ENCODE data around the gene E2F4.

The E2F4 gene

GRCh38 chr16:67186550-67186950 lies 5.4 kb upstream of the E2F4 start:
- no peak overlapping the region for H3K4me3 ChIP-seq (ENCODE audit: low read length)
- peaks cover 4% of the 10 kb centered on the region; the same call in 1 of the 2 replicates for H3K4me1 ChIP-seq (ENCODE audit: insufficient read depth, low read length)

GRCh38 chr16:67187175-67187890 lies 4.6 kb upstream of the E2F4 start:
- Histone ChIP-seq H3K27me3 (ENCODE audit: insufficient read depth, low read length) (peaks cover 29% of the 10 kb centered on the region), H3K9me3 (ENCODE audit: insufficient read depth, low read depth, low read length) (no peaks in the 10 kb centered on the region), H3K4me1 (ENCODE audit: insufficient read depth, low read length) (peaks cover 4% of the 10 kb centered on the region; the same call in 1 of the 2 replicates), H3K9ac (ENCODE audit: low read depth, low read length) (no peak overlapping the region), H3K27ac (ENCODE audit: low read depth, low read length) (no peak overlapping the region), H3K4me3 (ENCODE audit: low read length) (no peak overlapping the region), H3K36me3 (ENCODE audit: insufficient read depth, low read length) (no peaks in the 10 kb centered on the region)
- 93% methylated on average over 26 of the region's 26 CpGs for WGBS

More at GRCh38 chr16:67186550-67186950, 5.4 kb upstream of the E2F4 start:
- H3K27me3 ChIP-seq (ENCODE audit: insufficient read depth, low read length): peaks cover 29% of the 10 kb centered on the region
- no peaks in the 10 kb centered on the region for H3K36me3 ChIP-seq (ENCODE audit: insufficient read depth, low read length)
- no peaks in the 10 kb centered on the region for H3K9me3 ChIP-seq (ENCODE audit: insufficient read depth, low read depth, low read length)
- WGBS: 60% methylated on average over 5 of the region's 5 CpGs
- no peak overlapping the region for H3K27ac ChIP-seq (ENCODE audit: low read depth, low read length)
- no peak overlapping the region for H3K9ac ChIP-seq (ENCODE audit: low read depth, low read length)

- peaks cover 29% of the 10 kb centered on the region for H3K27me3 ChIP-seq (ENCODE audit: insufficient read depth, low read length)
- no peak overlapping the region for H3K27ac ChIP-seq (ENCODE audit: low read depth, low read length)
- no peak overlapping the region for H3K4me3 ChIP-seq (ENCODE audit: low read length)
- H3K9ac ChIP-seq (ENCODE audit: low read depth, low read length): no peak overlapping the region
- WGBS: 91% methylated on average over 4 of the region's 4 CpGs
- H3K36me3 ChIP-seq (ENCODE audit: insufficient read depth, low read length): peaks cover 3% of the 10 kb centered on the region; the same call in 1 of the 2 replicates
- H3K4me1 ChIP-seq (ENCODE audit: insufficient read depth, low read length): peaks cover 9% of the 10 kb centered on the region; the same call in 1 of the 2 replicates
- no peaks in the 10 kb centered on the region for H3K9me3 ChIP-seq (ENCODE audit: insufficient read depth, low read depth, low read length)
Observed at GRCh38 chr16:67188323-67188722, 3.6 kb upstream of the E2F4 start.

GRCh38 chr16:67188798-67189197 lies 3.2 kb upstream of the E2F4 start:
- H3K36me3 ChIP-seq (ENCODE audit: insufficient read depth, low read length): peaks cover 7% of the 10 kb centered on the region
- H3K4me3 ChIP-seq (ENCODE audit: low read length): no peak overlapping the region
- no peak overlapping the region for H3K9ac ChIP-seq (ENCODE audit: low read depth, low read length)
- H3K4me1 ChIP-seq (ENCODE audit: insufficient read depth, low read length): peaks cover 11% of the 10 kb centered on the region; the same call in 1 of the 2 replicates
- no peaks in the 10 kb centered on the region for H3K9me3 ChIP-seq (ENCODE audit: insufficient read depth, low read depth, low read length)
- no peak overlapping the region for H3K27ac ChIP-seq (ENCODE audit: low read depth, low read length)
- peaks cover 29% of the 10 kb centered on the region for H3K27me3 ChIP-seq (ENCODE audit: insufficient read depth, low read length)
- WGBS: 91% methylated on average over 15 of the region's 15 CpGs

GRCh38 chr16:67190041-67190440 lies 1.9 kb upstream of the E2F4 start, which contains the start of gene EXOC3L1:
Gene EXOC3L1, minus strand, starts transcription at chr16:67190136. Its CDS starts 460 bp downstream, at chr16:67189676.
- H3K36me3 ChIP-seq (ENCODE audit: insufficient read depth, low read length): peaks cover 20% of the 10 kb centered on the region
- H3K27me3 ChIP-seq (ENCODE audit: insufficient read depth, low read length): peaks cover 18% of the 10 kb centered on the region
- no peak within 1 kb of the TSS for H3K9ac ChIP-seq (ENCODE audit: low read depth, low read length)
- no peak within 1 kb of the TSS for H3K4me3 ChIP-seq (ENCODE audit: low read length)
- no peaks in the 10 kb centered on the region for H3K9me3 ChIP-seq (ENCODE audit: insufficient read depth, low read depth, low read length)
- H3K4me1 ChIP-seq (ENCODE audit: insufficient read depth, low read length): peaks cover 11% of the 10 kb centered on the region; the same call in 1 of the 2 replicates
- no peak within 1 kb of the TSS for H3K27ac ChIP-seq (ENCODE audit: low read depth, low read length)
- WGBS: 60% methylated on average over 6 of the region's 6 CpGs

GRCh38 chr16:67190448-67191399 lies 1.2 kb upstream of the E2F4 start:
- Histone ChIP-seq H3K9me3 (ENCODE audit: insufficient read depth, low read depth, low read length) (no peaks in the 10 kb centered on the region), H3K9ac (ENCODE audit: low read depth, low read length) (no peak overlapping the region), H3K27me3 (ENCODE audit: insufficient read depth, low read length) (peaks cover 11% of the 10 kb centered on the region), H3K4me1 (ENCODE audit: insufficient read depth, low read length) (peaks cover 11% of the 10 kb centered on the region; the same call in 1 of the 2 replicates), H3K36me3 (ENCODE audit: insufficient read depth, low read length) (peaks cover 27% of the 10 kb centered on the region), H3K4me3 (ENCODE audit: low read length) (no peak overlapping the region), H3K27ac (ENCODE audit: low read depth, low read length) (no peak overlapping the region)
- 91% methylated on average over 13 of the region's 13 CpGs for WGBS

GRCh38 chr16:67191411-67191994 lies 452 bp upstream of the E2F4 start:
- Histone ChIP-seq H3K27me3 (ENCODE audit: insufficient read depth, low read length) (peaks cover 3% of the 10 kb centered on the region), H3K4me3 (ENCODE audit: low read length) (peak overlapping the region; percentile 99), H3K36me3 (ENCODE audit: insufficient read depth, low read length) (peaks cover 34% of the 10 kb centered on the region), H3K9me3 (ENCODE audit: insufficient read depth, low read depth, low read length) (no peaks in the 10 kb centered on the region), H3K4me1 (ENCODE audit: insufficient read depth, low read length) (peaks cover 11% of the 10 kb centered on the region; the same call in 1 of the 2 replicates), H3K27ac (ENCODE audit: low read depth, low read length) (no peak overlapping the region), H3K9ac (ENCODE audit: low read depth, low read length) (no peak overlapping the region)
- 40% methylated on average over 9 of the region's 9 CpGs for WGBS

- WGBS: 43% methylated on average over 17 of the region's 17 CpGs
- H3K36me3 ChIP-seq (ENCODE audit: insufficient read depth, low read length): peaks cover 48% of the 10 kb centered on the region
- peak overlapping the region; percentile 99 for H3K4me3 ChIP-seq (ENCODE audit: low read length)
- no peaks in the 10 kb centered on the region for H3K9me3 ChIP-seq (ENCODE audit: insufficient read depth, low read depth, low read length)
- no peak overlapping the region for H3K27ac ChIP-seq (ENCODE audit: low read depth, low read length)
- H3K27me3 ChIP-seq (ENCODE audit: insufficient read depth, low read length): no peaks in the 10 kb centered on the region
- H3K9ac ChIP-seq (ENCODE audit: low read depth, low read length): peak overlapping the region; percentile 91
- peaks cover 7% of the 10 kb centered on the region; the same call in 1 of the 2 replicates for H3K4me1 ChIP-seq (ENCODE audit: insufficient read depth, low read length)
Observed at GRCh38 chr16:67192781-67193361, 916 bp downstream of the E2F4 start.

GRCh38 chr16:67193536-67193935 lies 1.6 kb downstream of the E2F4 start:
- H3K36me3 ChIP-seq (ENCODE audit: insufficient read depth, low read length): peaks cover 51% of the 10 kb centered on the region
- H3K27ac ChIP-seq (ENCODE audit: low read depth, low read length): no peak overlapping the region
- H3K9ac ChIP-seq (ENCODE audit: low read depth, low read length): no peak overlapping the region
- H3K4me3 ChIP-seq (ENCODE audit: low read length): peak overlapping the region; percentile 99
- peaks cover 7% of the 10 kb centered on the region for H3K4me1 ChIP-seq (ENCODE audit: insufficient read depth, low read length)
- H3K27me3 ChIP-seq (ENCODE audit: insufficient read depth, low read length): no peaks in the 10 kb centered on the region
- no peaks in the 10 kb centered on the region for H3K9me3 ChIP-seq (ENCODE audit: insufficient read depth, low read depth, low read length)

GRCh38 chr16:67194260-67194659 lies 2.3 kb downstream of the E2F4 start:
- peaks cover 51% of the 10 kb centered on the region for H3K36me3 ChIP-seq (ENCODE audit: insufficient read depth, low read length)
- no peaks in the 10 kb centered on the region for H3K9me3 ChIP-seq (ENCODE audit: insufficient read depth, low read depth, low read length)
- H3K4me1 ChIP-seq (ENCODE audit: insufficient read depth, low read length): peaks cover 7% of the 10 kb centered on the region
- no peak overlapping the region for H3K27ac ChIP-seq (ENCODE audit: low read depth, low read length)
- WGBS: 96% methylated on average over 4 of the region's 6 CpGs
- no peak overlapping the region for H3K9ac ChIP-seq (ENCODE audit: low read depth, low read length)
- no peak overlapping the region for H3K4me3 ChIP-seq (ENCODE audit: low read length)
- no peaks in the 10 kb centered on the region for H3K27me3 ChIP-seq (ENCODE audit: insufficient read depth, low read length)

Measured in HUES64 (cell line).